B cell (primary cell): ENCODE measurements around the gene KIRREL3. TPM values are rescaled to one million over a fixed set of nuclear protein-coding genes. Genes with fewer than 3 reads are reported as not detected.

ENCODE experiments used
- ATAC-seq: fragments of 200-7000 bp; cut with Tn5 transposase; one replicate; pipeline ENCODE4 v1.10.0; 2021; ENCODE audit warnings: low read depth, mild to moderate bottlenecking, moderate number of reproducible peaks, moderate library complexity
- CTCF ChIA-PET: fragments of 350-600 bp; sonication (Branson Sonifier 250); formaldehyde crosslinking; loops from one replicate; lab custom pipeline; 2021; ENCODE audit warnings: antibody characterized with exemption, inconsistent platforms; lab: Charles Lee
- POLR2A ChIA-PET: fragments of 350-600 bp; sonication (Branson Sonifier 250); formaldehyde crosslinking; loops from one replicate; lab custom pipeline; 2021; ENCODE audit warnings: antibody characterized with exemption; lab: Charles Lee
- DNase-seq: peaks from one replicate; pipeline ENCODE4 v3.0.0; 2013
- H2AFZ ChIP-seq: 2 replicates; pipeline ENCODE4 v1.6.1; 2012; ENCODE audit warnings: mild to moderate bottlenecking, low read depth, low read length; ENCODE audit not compliant: insufficient read depth, poor library complexity, severe bottlenecking
- H3K27ac ChIP-seq, 2 donors: 1 replicate in 1 of 2; 2 replicates in 1 of 2; pipeline ENCODE4 v1.5.1; 2012 to 2013; ENCODE audit warnings: low read length in 2 of 2, mild to moderate bottlenecking in 2 of 2, moderate library complexity in 1 of 2
- H3K27me3 ChIP-seq, 4 experiments: fragments of 200-600 bp in 1 of 4; sonication (generic) in 1 of 4; replicated peaks in 1 of 4; 1 replicate in 2 of 4; 2 replicates in 2 of 4; pipeline versions ENCODE4 v1.6.1 to v1.7.0; 2013 to 2016; ENCODE audit warnings: low read length in 3 of 4, mild to moderate bottlenecking in 2 of 4, mixed read lengths in 1 of 4, moderate library complexity in 1 of 4; ENCODE audit not compliant: insufficient read depth in 4 of 4, control insufficient read depth in 3 of 4; ENCODE audit errors: control extremely low read depth in 1 of 4
- H3K36me3 ChIP-seq, 2 experiments: replicated peaks in 1 of 2; 1 replicate in 1 of 2; 2 replicates in 1 of 2; pipeline versions ENCODE4 v1.6.1 to v1.7.1; 2013; ENCODE audit warnings: low read length in 1 of 2; ENCODE audit not compliant: insufficient read depth in 2 of 2, control insufficient read depth in 1 of 2; ENCODE audit errors: control extremely low read depth in 1 of 2, extremely low read depth in 1 of 2
- H3K4me1 ChIP-seq, 2 donors: fragments of 200-600 bp in 1 of 2; sonication (generic) in 1 of 2; 1 replicate in 1 of 2; 2 replicates in 1 of 2; pipeline versions ENCODE4 v1.5.1 to v1.6.1; 2013 to 2017; ENCODE audit warnings: low read length in 2 of 2; ENCODE audit not compliant: control insufficient read depth in 2 of 2, insufficient read depth in 2 of 2
- H3K4me2 ChIP-seq: replicated peaks from 2 replicates; pipeline ENCODE3; 2012; ENCODE audit warnings: mild to moderate bottlenecking, low read depth, low read length; ENCODE audit not compliant: poor library complexity, severe bottlenecking
- H3K4me3 ChIP-seq, 5 experiments: fragments of 200-600 bp in 1 of 5; sonication (generic) in 1 of 5; 1 replicate in 3 of 5; 2 replicates in 2 of 5; pipeline versions ENCODE4 v1.5.1 to v1.7.0; 2011 to 2016; ENCODE audit warnings: low read length in 4 of 5, mild to moderate bottlenecking in 4 of 5, low read depth in 2 of 5, control low read depth in 1 of 5, moderate library complexity in 1 of 5; ENCODE audit not compliant: insufficient read depth in 1 of 5; ENCODE audit errors: control extremely low read depth in 1 of 5, extremely low read depth in 1 of 5
- H3K79me2 ChIP-seq: fragments of 200-600 bp; sonication (generic); one replicate; pipeline ENCODE4 v1.6.0; 2016; ENCODE audit warnings: low read length; ENCODE audit not compliant: control insufficient read depth, insufficient read depth
- H3K9ac ChIP-seq: fragments of 200-600 bp; sonication (generic); 2 replicates; pipeline ENCODE4 v1.6.1; 2017; ENCODE audit warnings: mild to moderate bottlenecking, low read length, moderate library complexity
- H3K9me3 ChIP-seq, 3 donors: one replicate each; pipeline versions ENCODE4 v1.6.1 to v1.7.1; 2013; ENCODE audit warnings: low read length in 2 of 3; ENCODE audit not compliant: control insufficient read depth in 2 of 3, insufficient read depth in 1 of 3; ENCODE audit errors: control extremely low read depth in 1 of 3
- H4K20me1 ChIP-seq: 2 replicates; pipeline ENCODE4 v1.6.0; 2012; ENCODE audit warnings: mild to moderate bottlenecking, low read length; ENCODE audit not compliant: insufficient read depth, control insufficient read depth, poor library complexity, severe bottlenecking
- H3K27ac Mint-ChIP-seq: one replicate; pipeline ENCODE4 v1.8.0; 2021; ENCODE audit warnings: mixed read lengths
- H3K27me3 Mint-ChIP-seq: one replicate; pipeline ENCODE4 v1.8.0; 2021; ENCODE audit warnings: mixed read lengths
- H3K4me1 Mint-ChIP-seq: one replicate; pipeline ENCODE4 v1.8.0; 2021; ENCODE audit warnings: mixed read lengths
- H3K4me3 Mint-ChIP-seq: one replicate; pipeline ENCODE4 v1.8.0; 2021; ENCODE audit warnings: mixed read lengths
- H3K9me3 Mint-ChIP-seq: one replicate; pipeline ENCODE4 v1.8.0; 2022; ENCODE audit warnings: mixed read lengths; ENCODE audit not compliant: insufficient read depth
- CTCF ChIP-seq: fragments of 200-600 bp; IDR thresholded peaks from one replicate; pipeline ENCODE4 v1.8.0; 2022; ENCODE audit warnings: antibody characterized with exemption, mild to moderate bottlenecking
- EZH2 ChIP-seq: IDR thresholded peaks from 2 replicates; pipeline ENCODE4 v1.6.1; 2012; ENCODE audit warnings: borderline replicate concordance, low read depth, mild to moderate bottlenecking, moderate library complexity, low read length; ENCODE audit not compliant: insufficient read depth, poor library complexity, severe bottlenecking
- WGBS: methylation state at CpG from one replicate; pipeline ENCODE4 v1.1.5; 2013; ENCODE audit warnings: missing lambda C conversion rate; ENCODE audit not compliant: insufficient coverage; 5-methylcytosine and 5-hydroxymethylcytosine counted together
- intact Hi-C: fragments of 100-400 bp; cut with micrococcal nuclease; formaldehyde crosslinking; loops from one replicate; pipeline ENCODE4 v1.10.0; 2022
- polyA plus RNA-seq: library from polyadenylated mRNA; depleted of rRNA; stranded (reverse); fragments of >200 nt; gene quantifications from 2 replicates; pipeline ENCODE4 v1.2.3, GENCODE V29; 2012
- total RNA-seq, 2 donors: library from RNA; stranded (reverse); fragments of 120-200 nt in 1 of 2; gene quantifications; 1 replicate in 1 of 2; 2 replicates in 1 of 2; pipeline versions ENCODE4 v1.2.3 to v1.2.4, GENCODE V29; 2013 to 2022

KIRREL3 gene
- total and polyA plus RNA-seq, 2 donors (not counting 1 experiment from before 2014, with no cell fraction given), result not detected

GRCh38 chr11:127003260-127003981 is 2.9 kb upstream of the KIRREL3 start:
- Histone ChIP-seq H3K9me3 (peaks cover 0 to 4% (median 0%) of the 10 kb centered on the region in 3 donors), H4K20me1 (no peaks in the 10 kb centered on the region), H3K4me3 (no peak overlapping the region), H3K9ac (no peak overlapping the region), H3K27ac (no peak overlapping the region), H3K27me3 (peaks cover 0 to 40% (median 14%) of the 10 kb centered on the region in 4 experiments), H3K4me2 (no peak overlapping the region), H3K79me2 (no peaks in the 10 kb centered on the region), H2AFZ (no peak overlapping the region), H3K4me1 (peaks cover 0 to 3% of the 10 kb centered on the region in 2 donors), H3K36me3 (no peaks in the 10 kb centered on the region)
- 3% methylated on average over 62 of the region's 62 CpGs for WGBS
- ATAC-seq, result no peak
- intact Hi-C loops, result no loop called here
- Mint-ChIP-seq H3K27me3 (peaks cover 52% of the 10 kb centered on the region), H3K27ac (no peak overlapping the region), H3K4me3 (no peak overlapping the region), H3K4me1 (peaks cover 3% of the 10 kb centered on the region), H3K9me3 (no peaks in the 10 kb centered on the region)
- DNase-seq, result no peak
- TF ChIP-seq CTCF, result no peak
- TF ChIP-seq EZH2, result no peak
- ChIA-PET CTCF (interaction anchor here (1.7 kb wide), 1 partner anchor 12 kb away, joined by 4 read pairs; no protein-coding TSS in a partner anchor), POLR2A (no interaction called here)

DNA sequence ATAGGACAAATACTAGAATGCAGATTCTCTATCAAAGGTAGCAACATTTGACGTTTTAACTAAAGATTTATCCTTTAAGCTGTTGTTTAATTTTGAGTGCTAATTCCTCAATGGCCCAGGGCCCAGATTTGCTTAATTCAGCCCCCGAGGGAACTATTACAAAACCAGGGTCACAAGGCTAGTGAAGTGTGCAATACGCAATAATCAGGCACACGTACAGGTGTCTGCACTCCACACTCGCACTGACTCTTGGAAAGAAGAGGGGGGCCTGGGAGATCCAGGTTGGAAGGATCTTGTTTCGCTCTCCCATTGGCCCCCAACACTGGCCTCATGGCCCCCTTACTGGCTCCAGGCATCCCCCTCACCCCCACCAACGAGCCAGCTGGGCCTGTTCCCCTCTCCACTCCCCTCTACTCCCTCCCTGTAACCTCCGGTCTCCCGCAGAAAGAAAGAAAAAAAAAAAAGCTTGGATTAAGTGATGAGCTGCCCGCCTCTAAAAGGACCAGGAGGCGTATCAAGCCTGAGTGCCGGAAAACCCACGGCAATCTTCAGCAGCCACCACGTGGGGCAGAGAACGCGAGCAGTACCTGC is 2.2 kb upstream of the KIRREL3 start:
- H3K27ac Mint-ChIP-seq, result no peak overlapping the region
- H4K20me1 ChIP-seq, result no peaks in the 10 kb centered on the region
- TF ChIP-seq EZH2, result no peak
- TF ChIP-seq CTCF, result no peak
- ATAC-seq (no peak), DNase-seq (no peak)
- no peaks in the 10 kb centered on the region for H3K9me3 Mint-ChIP-seq
- peaks cover 0 to 3% of the 10 kb centered on the region in 2 donors for H3K4me1 ChIP-seq
- CTCF ChIA-PET, result interaction anchor here (1.7 kb wide), 1 partner anchor 12 kb away, joined by 4 read pairs; no protein-coding TSS in a partner anchor
- H2AFZ ChIP-seq, result no peak overlapping the region
- POLR2A ChIA-PET, result no interaction called here
- H3K27ac ChIP-seq, result no peak overlapping the region
- H3K9me3 ChIP-seq, result peaks cover 0 to 4% (median 0%) of the 10 kb centered on the region in 3 donors
- intact Hi-C loops, result no loop called here
- no peak overlapping the region for H3K4me3 ChIP-seq
- no peak overlapping the region for H3K9ac ChIP-seq
- H3K79me2 ChIP-seq, result no peaks in the 10 kb centered on the region
- H3K4me3 Mint-ChIP-seq, result no peak overlapping the region
- H3K27me3 Mint-ChIP-seq, result peaks cover 51% of the 10 kb centered on the region
- H3K4me2 ChIP-seq, result no peak overlapping the region
- H3K27me3 ChIP-seq, result peaks cover 0 to 46% (median 17%) of the 10 kb centered on the region in 4 experiments
- WGBS, result 16% methylated on average over 11 of the region's 16 CpGs
- H3K36me3 ChIP-seq, result no peaks in the 10 kb centered on the region
- peaks cover 3% of the 10 kb centered on the region for H3K4me1 Mint-ChIP-seq
